Hindlimb muscle (tissue), 1 donor: ENCODE data around the gene MYO5C. TPM values are rescaled to one million over a fixed set of nuclear protein-coding genes. Genes with fewer than 3 reads are reported as not detected.
"Not testable (repeated sequence)": the region's sequence is repeated elsewhere in the genome, so short reads cannot be mapped to it uniquely, and the experiment has no call there.

Experiments used
- DNase-seq: peaks from one replicate; pipeline ENCODE4 v3.0.0-alpha.2; 2013
- polyA plus RNA-seq: library from polyadenylated mRNA; unstranded; fragments of 120-200 nt; gene quantifications from one replicate; pipeline ENCODE4 v1.2.1, GENCODE V29; 2013; ENCODE audit not compliant: insufficient read length

Gene MYO5C
- polyA plus RNA-seq, 1 donor: 9.4 TPM

DNA sequence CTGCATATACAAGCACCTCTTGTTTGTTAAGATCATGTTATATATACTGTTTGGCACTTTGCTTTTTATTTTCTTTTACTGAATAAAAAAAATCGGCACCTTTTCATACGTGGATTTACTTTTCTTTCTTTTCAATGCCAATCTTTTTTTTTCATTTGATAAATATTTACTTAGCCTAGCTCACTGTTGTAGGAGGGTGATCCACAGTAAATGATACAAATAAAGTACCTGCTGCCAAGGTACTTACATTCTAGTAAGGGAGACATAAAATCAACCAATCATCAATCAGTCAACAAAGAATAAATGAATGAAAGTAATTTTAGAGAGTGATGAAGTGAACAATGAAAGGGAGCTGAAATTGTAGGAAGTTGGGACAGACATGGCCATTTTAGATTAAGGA is 122.7 kb downstream of the MYO5C start:
- no peak for DNase-seq

DNA sequence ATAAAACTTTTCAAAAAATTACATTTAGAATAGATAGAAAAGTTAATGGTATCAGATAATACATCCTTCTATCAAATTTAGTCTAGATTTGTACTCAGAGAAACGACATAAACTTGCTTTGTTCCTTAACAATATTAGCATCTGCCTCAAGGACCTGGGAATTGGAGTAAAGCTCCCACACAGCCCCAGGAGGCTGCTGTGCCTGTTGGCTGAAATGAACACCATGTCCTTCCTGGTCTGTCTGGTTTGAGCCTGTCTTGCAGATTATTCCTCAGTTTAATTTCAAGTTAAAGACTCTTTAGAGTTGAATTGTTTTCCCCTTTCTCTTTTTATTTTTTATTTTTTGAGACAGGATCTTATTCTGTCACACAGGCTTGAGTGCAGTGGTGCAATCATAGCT is 123.8 kb downstream of the MYO5C start:
- no peak for DNase-seq

DNA sequence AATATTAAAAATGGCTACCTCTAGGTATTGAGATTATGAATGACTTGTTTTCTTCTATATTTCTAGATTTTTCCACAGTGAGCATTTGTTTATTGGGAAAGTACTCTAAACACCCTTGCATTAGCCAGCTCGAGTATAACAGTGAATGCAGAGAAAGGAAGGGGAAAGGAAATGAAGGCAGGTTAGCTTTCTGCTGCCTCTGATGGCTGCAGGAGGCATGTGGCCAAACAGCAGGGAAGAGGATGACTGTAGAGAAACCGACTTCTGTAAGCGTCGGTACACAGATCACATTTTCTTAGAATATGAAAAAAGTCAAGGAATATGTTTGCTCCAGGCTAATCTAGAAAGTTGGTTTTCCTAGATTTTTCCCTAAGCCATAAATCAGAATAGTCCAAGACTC is 124.2 kb downstream of the MYO5C start:
- no peak for DNase-seq

DNA sequence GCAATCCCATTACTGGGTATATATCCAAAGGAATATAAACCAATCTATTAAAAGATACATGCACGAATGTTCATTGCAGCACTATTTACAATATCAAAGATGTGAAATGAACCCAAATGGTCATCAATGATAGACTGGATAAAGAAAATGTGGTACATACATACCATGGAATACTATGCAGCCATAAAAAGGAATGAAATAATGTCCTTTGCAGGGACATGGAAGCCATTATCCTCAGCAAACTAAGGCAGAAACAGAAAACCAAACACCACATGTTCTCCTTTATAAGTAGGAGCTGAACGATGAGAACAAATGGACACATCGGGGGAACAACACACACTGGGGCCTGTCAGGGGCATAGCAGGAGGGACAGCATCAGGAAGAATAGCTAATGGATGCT is 125.4 kb downstream of the MYO5C start:
- not testable (repeated sequence) for DNase-seq

DNA sequence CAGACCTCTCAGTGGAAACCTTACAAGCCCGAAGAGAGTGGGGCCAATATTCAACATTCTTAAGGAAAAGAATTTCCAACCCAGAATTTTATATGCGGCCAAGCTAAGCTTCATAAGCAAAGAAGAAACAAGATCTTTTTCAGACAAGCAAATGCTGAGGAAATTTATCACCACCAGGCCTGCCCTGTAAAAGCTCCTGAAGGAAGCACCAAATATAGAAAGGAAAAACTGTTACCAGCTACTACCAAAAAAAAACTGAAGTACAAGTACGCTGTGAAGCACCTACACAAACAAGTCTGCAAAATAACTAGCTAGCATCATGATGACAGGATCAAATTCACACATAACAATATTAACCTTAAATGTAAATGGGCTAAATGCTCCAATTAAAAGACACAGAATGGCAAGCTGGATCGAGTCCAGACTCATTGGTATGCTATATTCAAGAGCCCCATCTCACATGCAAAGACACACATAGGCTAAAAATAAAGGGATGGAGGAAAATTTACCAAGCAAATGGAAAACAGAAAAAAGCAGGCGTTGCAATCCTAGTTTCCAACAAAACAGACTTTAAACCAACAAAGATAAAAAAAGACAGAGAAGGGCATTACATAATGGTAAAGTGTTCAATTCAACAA is 130.0 kb downstream of the MYO5C start:
- not testable (repeated sequence) for DNase-seq

DNA sequence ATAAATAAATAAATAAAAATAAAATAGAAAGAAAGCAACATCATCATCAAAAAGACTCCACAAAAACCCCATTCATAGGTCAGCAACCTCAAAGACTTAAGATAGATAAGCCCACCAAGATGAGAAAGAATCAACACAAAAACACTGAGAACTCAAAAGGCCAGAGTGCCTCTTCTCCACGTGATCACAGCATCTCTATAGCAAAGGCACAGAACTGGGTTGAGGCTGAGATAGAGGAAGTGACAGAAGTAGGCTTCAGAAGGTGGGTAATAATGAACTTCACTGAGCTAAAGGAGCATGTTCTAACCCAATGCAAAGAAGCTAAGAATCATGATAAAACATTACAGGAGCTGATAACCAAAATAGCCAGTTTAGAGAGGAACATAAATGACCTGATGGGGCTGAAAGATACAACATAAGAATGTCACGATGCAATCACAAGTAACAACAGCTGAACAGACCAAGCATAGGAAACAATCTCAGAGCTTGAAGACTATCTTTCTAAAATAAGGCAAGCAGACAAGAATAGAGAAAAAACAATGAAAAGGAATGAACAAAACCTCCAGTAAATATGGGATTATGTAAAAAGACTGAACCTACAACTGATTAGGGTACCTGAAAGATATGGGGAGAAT is 130.9 kb downstream of the MYO5C start:
- DNase-seq: no peak

DNA sequence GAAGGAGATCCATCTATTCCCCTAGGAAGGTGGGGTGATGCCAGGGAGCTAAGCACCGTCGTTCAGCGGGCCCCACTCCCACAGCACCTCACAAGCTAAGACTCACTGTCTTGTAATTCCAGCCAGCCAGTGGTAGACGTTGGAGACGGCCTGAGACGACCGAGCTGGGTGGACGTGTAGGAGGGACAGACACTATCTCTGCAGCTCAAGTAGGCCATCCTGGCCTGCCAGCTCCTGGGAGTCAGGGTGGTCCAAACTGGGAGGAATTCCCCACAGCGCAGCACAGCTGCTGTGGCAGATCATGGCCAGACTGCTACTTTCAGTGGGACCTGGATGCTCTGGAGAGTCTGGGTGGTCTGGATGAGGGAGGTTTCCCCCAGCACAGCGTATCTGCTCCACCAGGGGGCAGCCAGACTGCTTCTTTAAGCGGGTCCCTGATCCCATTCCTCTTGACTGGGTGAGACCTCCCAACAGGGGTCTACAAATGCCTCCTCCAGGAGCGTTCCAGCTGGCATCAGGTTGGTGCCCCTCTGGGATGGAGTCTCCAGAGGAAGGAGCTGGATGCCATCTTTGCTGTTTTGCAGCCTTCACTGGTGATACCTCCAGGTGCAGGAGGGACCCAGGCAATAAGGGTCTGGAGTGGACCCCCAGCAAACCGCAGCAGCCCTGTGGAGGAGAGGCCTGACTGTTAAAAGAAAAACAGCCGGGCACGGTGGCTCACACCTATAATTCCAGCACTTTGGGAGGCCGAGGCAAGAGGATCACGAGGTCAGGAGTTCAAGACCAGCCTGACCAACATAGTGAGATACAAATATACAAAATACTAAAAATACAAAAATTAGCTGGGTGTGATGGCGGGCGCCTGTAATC is 132.0 kb downstream of the MYO5C start:
- no peak for DNase-seq

DNA sequence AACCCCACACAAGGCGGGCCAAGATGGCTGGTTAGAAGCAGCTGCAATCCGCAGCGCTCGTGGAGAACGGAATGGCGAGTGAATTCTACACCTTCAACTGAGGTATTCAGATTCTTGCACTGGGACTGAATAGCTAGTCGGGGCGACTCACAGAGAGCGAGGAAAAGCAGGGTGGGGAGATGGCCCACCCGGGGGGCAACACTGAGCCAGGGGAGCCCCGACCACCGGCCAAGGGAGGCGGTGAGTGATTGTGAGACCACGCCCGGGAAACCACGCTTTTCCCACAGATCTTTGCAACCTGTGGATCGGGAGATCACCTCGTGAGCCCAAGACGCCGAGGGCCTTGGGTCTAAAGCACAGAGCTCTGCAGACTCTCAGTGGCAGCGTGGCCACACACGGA is 132.7 kb downstream of the MYO5C start:
- DNase-seq: no peak

DNA sequence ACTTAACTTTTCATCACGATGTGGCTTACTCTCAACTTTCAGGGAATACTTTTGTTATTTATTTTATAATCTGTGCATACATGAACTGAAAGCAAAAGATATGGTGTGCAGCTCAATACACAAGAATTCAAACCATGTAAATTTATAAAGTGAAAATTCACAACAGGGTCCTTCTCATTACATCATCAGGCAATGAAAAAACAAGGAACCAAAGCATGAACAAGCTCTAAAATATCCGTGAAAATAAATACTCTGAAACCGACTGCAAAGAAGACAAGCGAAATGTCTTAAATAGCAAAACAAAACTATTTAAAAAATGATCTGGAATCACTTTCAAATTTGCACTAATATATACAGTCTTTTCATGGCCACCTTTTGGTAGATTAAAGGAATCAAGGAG is 133.3 kb downstream of the MYO5C start:
- DNase-seq: no peak

DNA sequence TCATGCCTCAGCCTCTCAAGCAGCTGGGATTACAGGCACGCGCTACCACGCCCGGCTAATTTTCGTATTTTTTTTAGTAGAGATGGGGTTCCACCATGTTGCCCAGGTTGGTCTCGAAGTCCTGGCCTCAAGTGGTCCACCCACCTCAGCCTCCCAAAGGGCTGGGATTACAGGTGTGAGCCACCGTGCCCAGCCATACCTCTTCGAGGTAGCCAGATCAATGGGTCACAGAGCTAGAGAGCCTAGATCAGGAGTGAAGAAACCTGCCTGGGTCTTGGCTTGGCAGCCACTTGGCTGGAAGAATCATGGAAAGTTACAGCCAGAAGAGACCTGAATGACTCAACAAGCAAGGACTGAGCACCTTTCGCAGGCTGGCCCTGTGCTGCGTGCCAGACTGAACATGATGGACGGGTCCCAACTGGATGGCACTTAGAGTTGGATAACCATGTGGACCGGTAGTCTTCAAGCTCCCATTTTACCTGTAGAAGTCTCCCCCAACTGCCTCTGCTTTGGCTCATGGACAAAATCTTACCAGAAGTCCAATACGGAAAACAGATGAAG is 134.1 kb downstream of the MYO5C start:
- no peak for DNase-seq

DNA sequence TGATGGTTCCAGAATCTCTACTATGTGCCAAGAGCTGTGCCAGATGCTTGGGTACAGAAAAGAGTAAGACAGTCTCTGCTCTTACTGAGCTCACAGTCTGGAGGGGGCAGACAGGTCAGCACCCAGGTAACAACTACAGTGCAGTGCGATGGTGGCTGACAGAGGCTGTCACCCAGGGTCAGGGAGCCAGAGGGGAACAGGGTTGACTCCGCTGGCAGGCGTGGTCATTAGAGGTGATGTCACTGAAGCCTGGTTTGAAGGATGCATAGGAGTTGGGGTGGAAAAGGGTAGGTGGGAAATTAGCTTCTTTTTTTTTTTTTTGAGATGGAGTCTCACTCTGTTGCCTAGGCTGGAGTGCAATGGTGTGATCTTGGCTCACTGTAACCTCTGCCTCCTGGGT is 136.0 kb downstream of the MYO5C start:
- no peak for DNase-seq

DNA sequence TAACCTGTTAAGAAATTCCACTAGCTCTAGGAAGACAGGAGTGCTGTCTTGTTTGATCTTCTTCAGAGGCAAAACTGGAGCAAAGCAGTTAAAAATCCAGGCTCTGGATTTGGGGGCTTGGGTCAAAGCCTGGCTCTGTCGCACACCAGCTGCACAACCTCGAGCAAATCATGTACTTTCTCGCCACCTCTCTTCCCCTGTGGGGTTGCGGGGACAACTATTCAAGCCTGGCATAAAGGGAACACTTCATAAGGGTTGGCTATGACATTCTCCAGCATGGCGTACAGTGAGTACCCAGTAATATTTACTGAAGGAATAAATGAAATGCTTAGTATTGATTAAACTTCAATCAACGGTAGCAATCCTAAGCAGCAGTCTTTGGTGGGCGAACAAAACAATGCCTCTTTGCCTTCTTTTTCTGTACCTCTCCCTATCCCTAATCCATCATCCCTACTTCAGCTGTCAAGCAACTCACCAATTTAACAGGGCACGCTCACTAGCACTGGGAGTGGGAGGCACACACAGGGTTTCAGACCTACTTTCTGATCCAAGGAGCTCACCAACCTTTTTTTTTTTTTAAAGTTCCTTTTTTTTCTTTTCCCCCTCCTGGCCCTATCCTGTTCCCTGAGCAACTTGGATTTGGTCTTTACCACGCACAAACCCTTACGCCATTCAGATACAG is 137.4 kb downstream of the MYO5C start:
- no peak for DNase-seq

DNA sequence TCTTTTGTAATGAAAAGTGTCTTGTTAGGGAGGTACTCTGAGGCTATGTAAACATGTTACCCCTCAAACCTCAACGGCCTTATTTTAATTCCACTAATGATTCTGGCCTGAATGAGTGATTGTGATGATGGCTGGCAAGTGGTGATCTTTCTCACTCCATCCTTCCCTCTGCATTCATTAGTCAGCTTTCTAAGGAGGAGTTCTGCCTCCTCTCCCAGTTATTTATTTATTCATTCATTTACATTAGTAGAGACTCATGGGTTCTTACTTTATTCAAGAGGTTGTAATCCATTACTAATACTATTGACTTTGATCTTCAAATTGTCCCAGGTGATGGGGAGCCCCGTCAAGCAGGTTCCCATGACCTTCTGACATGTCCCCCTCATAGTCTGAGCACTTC is 139.7 kb downstream of the MYO5C start:
- DNase-seq: no peak

DNA sequence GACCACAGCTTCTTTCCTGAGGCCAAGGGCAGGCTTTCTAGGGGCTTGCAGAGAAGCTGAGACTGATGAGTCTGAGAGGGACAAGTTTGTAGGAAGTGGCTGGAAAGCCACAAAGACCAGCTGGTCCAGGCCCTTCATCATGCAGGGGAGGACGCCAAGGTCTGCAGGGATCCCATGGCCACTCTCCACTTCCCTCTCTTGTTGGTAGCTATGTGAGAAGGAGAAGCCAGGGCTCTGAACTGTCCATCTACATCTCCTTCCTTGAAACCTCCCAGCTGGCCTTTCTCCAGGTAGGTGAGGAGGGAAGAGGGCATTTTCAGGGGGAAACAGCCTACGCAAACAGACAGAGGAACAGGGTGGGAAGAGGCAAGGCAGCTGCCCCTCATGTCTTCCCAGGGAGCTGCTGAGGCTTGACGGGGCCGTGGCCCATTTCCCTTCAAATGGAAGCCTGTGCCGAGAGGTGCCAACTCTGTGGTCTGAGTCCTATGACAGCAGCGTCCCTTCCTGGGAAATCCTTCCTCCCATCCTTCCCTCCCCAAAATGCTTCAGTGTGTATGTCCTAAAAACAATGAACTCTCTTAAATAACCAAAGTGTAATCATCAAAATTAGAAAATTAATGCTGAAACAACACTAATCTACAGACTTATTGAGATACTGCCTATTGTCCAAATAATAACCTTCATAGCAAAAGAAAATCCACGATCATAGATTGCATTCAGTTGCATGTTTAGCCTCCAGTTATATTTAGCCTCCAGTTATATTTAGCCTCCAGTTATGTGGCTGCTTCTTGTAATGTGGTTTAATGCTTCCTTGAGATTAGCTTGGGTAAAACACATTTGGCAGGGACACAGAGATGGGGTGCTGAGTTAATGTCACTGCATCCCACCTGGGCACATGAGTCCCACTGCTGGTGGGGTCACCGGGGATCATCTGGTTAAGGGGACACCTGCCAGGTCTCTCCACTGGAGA is 140.4 kb downstream of the MYO5C start:
- no peak for DNase-seq

DNA sequence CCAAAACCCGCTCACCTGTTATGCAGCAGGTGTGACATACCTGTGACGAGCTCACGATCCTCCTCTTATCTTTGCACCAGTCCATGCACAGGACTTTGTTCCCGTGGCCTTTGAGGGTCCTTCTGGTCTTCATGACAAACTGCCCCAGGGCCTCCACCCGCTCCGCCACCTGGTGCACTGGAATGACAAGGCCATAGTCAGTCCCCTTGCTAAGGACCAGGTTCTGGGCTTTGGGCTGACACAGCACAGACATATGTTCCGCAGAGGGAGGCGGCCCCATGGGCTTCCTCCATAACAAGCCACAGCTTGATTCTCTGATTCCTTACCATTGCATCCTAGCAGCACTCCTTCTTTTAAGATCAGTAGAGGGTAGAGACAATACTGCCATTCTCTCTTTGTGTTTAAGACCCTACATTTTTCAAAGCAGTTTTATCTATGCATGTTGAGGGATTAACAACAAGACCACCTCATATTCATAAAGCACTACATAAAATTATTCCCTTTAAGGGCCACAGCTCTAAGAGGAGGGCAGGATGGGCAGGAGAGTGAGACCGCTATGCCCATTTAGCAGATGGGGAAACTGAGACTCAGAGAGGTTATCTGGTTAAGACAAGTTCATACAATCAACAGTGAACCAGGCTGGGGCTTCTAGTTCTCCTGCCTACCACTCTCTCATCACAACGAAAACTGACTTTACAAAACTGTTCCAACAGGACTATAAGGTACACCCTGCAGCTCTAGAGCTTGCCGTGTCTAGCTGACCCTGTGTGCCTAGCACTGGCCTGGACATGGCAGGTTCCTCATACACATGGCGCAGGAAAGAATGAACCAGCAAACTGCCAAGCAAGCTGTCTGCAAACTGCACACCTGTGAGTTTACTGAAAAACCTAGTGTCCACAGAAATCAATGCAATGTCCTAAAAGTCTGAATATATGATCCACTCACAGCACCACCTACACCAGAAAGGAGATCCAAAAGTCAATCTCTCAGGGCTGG is 141.4 kb downstream of the MYO5C start:
- DNase-seq: no peak

DNA sequence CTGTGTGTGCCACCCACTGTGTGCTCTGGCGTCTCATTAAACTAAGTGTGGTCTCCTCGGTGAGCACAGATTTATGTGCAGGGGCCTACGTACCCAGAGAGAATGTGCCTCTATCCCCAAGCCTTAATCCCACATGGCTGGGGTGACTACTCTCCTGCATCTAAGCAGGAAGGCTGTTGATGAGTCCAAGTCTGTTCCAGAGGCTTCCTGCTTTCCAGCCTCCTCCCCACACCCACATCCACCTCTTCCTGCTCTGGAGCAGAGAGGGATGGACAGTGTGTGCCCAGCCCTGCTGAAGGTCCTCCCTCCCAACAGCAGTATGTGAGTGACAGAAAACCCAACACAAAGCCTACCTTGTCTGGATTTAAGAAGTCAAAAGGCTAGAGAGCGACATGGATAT is 144.3 kb downstream of the MYO5C start:
- DNase-seq: no peak

DNA sequence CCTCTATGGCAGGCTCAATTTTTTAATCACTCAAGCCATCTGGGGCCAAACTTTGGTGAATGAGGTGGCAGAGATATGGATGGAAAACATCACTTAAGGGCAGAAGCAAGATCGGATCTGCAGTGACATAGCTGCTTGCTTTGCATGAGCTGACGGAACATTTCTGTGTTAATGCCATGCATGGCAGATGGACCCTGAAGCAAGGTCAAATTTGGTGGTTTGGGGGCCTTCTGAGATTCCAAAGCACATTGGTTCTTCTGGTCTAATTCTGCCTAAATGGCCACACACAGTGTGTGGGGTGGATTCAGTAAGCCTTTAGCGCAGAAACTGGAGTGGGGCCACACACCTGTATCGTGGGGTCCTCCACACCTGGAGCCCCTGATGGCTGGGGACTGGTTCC is 144.7 kb downstream of the MYO5C start:
- no peak for DNase-seq

DNA sequence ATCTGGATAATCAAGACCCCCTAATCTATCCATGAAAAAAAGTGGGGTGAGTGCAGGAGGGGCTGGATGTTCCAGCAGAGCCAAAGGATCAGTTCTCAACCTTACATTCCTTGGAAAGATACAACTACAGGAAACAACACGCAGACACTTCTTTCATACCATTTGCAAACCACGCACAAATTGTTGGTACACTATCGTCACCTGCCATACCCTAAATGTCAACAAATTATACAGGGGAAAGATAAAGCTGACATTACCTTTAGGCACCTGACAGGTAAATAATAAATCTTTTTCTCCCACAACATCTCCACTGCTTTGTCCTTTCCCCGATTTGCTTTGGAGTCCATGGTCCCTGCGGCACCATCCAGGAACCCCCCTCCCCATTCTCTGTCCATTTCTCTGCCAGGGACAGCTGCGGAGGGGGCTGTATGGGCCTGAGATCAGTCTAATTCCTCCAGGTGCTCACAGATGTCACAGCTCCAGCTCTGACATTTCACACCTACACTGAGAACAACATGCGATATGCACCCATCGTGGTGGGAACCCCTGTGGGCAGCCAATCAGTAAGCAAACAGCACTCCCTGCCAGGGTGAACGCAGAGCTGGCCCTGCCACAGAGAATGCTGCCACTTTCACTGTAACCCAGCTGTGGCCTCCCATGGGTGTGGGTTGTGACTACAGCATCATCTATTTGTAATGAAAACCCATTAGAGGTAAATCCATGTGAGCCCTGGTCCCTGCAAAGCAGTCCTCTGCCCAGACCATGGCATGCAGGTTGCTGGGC is 145.4 kb downstream of the MYO5C start:
- DNase-seq: no peak

DNA sequence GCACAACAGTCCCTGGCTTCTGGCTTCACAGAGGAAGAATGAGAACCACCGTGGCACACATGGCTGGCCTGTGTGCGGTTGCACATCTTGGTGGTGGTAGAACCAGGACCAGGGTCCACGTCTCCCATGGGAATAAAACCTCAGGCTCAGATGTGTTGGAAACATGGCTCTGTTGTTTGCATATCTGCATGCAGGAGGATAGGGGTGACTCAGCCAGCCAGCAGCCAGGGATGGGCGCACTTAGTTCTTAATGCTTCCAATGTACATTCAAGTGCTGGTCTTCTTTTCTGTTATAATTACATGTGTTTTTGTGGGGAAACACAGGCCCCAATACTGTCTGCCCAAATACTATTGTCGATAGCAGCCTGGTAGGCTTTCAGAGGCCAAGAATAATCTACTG is 147.2 kb downstream of the MYO5C start:
- DNase-seq: no peak

DNA sequence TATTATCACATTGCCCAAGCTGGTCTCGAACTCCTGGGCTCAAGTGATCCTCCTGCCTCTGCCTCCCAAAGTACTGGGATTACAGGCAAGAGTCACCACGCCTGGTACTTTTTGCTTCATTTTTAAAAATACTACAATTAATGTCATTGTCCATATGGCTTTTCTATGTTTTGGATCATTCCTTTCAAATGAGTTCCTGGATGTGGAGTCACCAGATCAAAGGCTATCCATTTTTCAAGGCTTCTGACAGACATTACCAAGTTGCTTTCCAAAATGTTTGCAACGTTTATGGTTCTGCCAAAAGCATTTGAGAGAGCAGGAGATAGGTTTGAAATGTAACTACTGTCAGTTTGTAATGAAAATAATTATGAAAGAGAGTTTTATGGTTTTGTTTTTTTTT is 148.8 kb downstream of the MYO5C start:
- DNase-seq: no peak
